Measurements from ENCODE around the gene ATRIP.

Gene ATRIP

GRCh38 chr3:48410205-48411040 is 36.1 kb upstream of the ATRIP start:
- no peak for DNase-seq

- no peak for DNase-seq
Measured at GRCh38 chr3:48411041-48411588, 35.4 kb upstream of the ATRIP start.

GRCh38 chr3:48411606-48412374 is 34.7 kb upstream of the ATRIP start:
- no peak for DNase-seq

GRCh38 chr3:48412375-48413001 is 34.0 kb upstream of the ATRIP start:
- no peak for DNase-seq

GRCh38 chr3:48413086-48413485 is 33.5 kb upstream of the ATRIP start:
- no peak for DNase-seq

DNA sequence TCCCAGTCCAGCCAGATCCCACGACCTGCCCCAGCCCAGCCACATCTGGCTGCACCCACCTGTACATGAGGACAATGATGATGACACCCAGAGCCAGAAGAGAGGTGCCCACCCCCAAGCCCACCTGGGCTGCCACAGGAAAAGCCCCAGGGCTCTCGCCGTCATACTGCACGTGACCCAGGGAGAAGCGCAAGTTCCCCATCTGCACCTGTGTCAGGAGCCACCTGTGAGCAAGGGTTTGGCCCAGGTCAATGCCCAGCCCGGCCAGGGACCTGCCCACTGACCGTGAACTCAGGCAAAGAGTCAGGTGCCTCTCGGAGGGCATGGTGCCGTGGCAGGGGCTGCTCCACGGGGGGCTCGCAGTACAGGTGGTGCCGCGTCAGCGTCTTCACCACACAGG is 32.9 kb upstream of the ATRIP start:
- no peak for DNase-seq

DNA sequence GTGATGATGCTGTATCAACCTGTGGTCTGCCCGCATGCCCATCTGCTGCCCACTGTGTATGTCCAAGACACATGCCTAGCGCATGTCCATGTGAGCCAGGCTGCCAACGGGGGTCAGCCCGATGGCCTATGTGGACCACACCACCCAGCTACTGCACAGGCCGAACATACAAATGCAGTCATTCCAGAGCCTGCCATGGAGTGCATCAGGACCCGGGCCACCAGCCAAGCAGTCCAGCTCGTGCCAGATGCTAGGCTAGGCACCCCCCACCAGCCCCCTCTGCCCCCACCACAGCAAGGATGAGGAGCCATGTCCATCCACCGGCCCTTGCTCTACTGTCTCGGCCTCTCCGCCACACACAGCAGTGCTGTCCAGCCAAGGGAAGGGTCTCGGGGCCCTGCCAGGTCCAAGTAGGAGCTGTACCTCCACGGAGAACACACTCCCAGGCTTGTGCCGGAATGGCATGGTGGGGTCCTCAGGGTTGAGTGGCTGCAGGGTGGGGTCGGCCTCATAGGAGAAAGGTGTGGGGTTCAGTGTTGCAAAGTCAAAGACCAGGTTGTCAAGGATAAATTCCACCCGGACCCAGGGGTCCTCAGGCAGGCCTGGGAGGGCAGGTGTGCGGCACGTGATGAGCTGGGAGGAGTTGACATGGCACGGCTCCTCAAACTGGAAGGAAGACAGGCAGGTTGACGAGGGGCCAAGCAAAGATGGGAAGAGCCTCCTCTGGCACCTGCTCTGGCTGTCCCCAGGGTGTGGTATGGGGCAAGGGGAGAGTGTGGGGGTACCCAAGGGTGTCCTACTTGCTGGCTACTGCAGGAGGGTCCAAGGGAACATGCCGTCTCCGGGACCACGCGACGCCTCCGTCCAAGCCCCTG is 31.9 kb upstream of the ATRIP start:
- DNase-seq: no peak

DNA sequence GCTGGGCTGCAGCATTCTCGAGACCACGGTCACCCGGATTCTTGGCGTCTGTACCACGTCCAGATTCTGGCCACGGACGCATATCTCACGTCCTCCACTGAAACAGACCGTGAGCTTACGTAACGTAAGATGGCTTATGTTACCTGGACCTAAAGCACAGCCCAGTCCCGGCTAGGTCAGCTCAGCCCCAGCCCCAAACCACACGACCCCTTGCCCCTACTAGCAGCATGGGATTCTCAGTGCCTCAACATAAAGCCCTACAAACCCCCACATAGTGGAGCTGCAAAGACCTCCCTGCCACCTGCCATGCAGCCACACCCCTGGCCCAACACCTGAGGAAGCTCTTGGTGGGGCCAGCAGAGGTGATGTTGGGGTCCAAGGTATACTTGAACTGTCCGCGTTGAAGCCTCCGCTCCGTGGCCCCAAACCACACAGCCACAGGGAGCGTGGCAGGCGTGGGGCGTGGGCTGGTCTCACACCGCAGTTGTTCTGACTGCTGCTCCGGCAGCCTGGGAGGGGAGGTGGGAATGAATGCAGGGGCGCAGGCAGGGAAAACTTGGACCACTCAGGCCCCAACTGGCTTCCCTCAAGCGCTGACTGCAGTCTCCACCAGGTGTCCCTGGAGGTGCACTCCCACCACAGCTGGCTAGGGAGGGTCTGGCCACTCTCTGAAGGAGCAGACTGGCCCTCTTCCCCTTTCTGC is 31.1 kb upstream of the ATRIP start:
- DNase-seq: no peak

DNA sequence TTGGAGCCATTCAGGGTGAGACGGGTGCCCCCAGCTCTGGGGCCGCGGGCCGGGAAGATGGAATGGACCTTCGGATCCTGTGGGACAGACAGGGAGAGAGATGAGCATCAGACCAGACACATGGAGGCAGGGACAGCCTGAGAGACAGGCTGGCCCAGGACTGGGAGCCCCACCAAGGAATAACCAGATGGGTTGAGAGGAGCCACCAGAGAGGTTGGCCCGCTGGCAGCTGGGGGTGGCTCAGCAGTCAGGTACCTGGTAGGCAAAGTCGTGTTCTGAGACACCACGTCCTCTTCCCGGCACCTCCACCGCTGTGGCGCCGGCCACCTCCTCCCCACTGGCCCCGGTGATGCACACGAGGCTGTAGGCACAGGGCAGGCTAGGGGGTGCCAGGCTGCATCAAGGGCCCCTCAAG is 30.4 kb upstream of the ATRIP start:
- no peak for DNase-seq

DNA sequence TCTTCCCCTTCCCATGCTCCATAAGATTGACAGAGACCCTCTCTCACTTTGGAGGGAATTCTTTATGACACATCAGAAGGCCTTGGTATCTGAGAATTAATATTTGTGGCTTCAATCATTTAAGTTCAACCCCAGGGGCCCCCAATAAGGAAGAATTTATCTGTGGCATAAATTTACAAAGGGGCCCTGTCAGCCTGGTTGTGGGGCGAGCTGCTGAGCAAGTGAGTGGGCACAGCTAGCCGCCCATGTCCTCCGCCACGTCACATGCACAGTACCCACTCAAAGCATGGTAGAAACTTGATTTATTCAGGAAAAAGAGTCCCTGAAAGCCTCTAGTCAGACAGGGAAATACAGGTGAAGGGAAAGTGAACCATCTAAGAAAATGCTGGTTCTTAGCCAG is 30.0 kb upstream of the ATRIP start:
- no peak for DNase-seq

DNA sequence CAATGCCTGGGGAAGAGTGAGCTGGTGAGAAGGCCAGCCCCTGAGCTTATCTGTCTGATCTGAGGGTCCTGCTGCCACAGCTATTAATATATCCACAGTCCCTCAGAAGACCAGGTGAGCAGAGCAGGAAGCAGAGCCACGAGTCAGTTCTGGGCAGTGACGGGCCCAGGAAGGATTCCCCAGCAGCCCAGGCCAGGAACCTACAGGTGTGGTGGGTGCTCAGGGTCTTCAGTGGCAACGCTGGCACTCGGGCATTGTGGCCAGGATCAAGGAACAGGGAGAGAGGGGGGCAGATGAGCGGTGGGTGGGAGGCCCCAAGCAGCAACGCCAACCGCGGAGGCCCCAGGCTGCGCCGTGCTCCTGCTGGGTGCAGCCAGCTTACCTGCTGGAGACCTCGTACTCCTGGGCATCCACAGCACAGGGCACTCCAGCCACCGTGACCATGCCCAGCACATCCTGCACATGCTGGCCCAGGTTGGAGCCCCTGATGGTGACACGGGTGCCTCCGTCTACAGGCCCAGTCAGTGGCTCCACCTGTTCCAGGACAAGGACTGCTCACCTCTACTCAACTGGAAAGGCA is 28.9 kb upstream of the ATRIP start:
- DNase-seq: no peak

DNA sequence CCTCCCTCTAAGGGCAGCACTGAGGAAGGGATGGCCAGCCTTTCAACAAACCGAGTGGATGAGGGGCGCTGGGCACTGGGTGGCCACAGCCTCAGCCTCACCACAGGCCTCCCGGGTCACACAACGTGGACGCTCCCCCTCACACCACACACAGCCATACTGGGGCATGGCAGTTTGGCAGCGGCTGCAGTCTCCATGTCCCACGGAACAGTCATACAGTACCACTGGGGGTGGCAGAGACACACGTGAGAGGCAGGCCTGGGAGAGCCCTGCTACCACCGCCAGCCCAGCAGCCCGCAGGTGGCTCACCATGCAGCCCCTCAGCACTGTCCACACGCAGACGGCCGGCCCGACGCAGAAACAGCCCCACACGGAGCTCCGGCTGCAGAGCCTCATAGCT is 28.4 kb upstream of the ATRIP start:
- DNase-seq: no peak

DNA sequence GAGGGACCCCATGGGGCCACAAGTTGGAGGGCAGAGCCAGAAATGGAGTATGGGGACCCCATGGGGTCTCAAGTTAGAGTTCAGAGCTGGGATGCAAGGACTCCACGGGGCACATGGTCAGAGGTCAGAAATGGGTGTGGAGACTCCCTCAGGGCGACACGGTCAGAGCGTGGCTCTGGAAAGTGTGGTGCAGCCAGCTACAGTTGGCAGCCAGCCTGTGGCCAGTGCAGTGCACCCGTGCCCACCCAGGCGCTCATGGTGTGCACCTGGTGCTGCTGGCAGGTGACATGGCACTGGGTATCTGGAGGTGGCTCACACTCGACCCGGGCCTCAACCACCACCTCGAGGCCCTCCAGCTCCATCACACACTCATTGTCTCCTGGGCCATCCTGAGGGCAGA is 27.9 kb upstream of the ATRIP start:
- no peak for DNase-seq

DNA sequence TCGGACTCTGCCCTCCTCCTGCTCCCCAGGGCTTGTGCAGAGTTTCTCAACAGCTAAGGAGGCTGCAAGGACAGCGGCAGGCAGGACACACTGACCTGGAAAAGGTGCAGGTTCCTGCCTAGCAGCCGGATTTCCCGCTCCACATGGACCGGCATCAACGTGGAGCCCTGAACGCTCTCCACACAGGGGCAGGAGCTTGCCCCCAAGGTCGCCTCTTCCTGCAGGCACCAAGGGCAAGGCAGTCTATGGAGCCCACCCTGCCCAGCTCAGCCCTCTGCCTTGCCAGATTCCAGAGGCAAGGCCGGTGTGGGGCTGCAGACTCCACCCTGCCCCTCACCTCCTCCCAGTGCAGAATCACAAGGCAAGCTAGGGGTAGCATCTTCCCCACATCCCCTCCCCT is 27.4 kb upstream of the ATRIP start:
- DNase-seq: no peak

GRCh38 chr3:48419597-48419996 is 26.9 kb upstream of the ATRIP start:
- DNase-seq: no peak

GRCh38 chr3:48420561-48420960 is 26.0 kb upstream of the ATRIP start:
- DNase-seq: no peak

- DNase-seq: no peak
Measured at GRCh38 chr3:48422272-48422671, 24.3 kb upstream of the ATRIP start.

DNA sequence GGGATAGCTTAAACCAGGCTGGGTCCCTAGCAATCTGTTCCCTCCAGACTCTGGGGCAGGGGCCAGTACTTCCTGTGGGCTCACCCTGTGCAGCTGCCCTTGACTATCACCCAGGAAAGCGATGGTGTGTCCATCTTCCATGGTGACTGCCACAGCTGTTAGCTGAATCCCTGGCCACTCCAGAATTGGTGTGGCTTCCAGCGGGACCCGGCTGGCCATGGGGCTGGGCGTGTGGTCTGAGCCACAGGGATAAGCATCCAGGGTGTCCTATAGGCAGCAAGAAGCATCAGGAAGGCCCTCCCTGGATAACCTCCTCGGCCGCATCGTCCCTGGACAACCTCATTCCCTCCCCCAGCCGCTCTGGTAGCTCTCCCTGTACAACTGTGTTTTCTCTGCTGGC is 23.9 kb upstream of the ATRIP start:
- DNase-seq: no peak

DNA sequence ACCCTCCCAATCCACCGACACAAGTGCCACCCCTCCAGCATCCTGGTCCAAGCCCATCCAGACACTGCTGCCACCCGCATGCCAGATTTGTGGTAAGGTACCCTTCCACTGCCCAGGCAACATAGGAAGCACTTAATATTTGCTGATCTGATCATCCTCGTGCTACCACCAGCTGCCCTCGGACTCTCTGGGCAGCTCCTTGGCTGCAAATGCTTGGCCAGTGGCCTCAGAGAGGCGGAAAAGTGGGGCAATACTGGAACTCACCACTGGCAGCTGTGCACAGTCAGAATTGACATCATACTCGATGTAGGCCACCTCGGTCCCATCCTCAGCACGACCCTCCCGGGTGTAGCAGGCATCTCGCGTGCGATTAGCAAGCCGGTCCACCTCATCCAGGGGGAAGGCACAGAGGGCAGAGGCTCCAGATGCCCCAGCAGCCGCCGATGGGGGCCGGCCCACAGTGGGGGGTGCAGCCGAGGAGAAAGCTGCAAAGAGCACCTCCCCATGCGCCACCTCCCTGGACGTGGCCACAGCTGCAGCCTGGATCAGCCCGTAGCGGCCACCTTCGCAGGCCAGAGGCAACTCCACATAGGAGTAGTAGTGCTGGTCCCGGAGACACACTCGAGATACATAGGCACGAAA is 23.2 kb upstream of the ATRIP start:
- DNase-seq: no peak

GRCh38 chr3:48423883-48424695 is 22.4 kb upstream of the ATRIP start:
- no peak for DNase-seq
